Natural killer cell (primary cell): Measurements from ENCODE around the gene CSNK1G1. TPM values are rescaled to one million over a fixed set of nuclear protein-coding genes. Genes with fewer than 3 reads are reported as not detected.

Source experiments
- ATAC-seq, 3 donors: fragments of 150-1000 bp in 2 of 3; fragments of 200-7000 bp in 1 of 3; cut with Tn5 transposase; 1 replicate in 1 of 3; 2 replicates in 2 of 3; pipeline ENCODE4 v1.10.0; 2021; ENCODE audit warnings: mild to moderate bottlenecking in 2 of 3, moderate library complexity in 2 of 3
- DNase-seq, 2 donors: peaks; one replicate each; pipeline versions ENCODE4 v3.0.0 to v3.0.0-alpha.2; 2013 to 2021; ENCODE audit warnings: mixed read lengths in 1 of 2
- H3K27ac ChIP-seq: one replicate; pipeline ENCODE4 v1.5.1; 2013; ENCODE audit warnings: mild to moderate bottlenecking, low read length
- H3K27me3 ChIP-seq: one replicate; pipeline ENCODE4 v1.6.1; 2013; ENCODE audit warnings: low read length; ENCODE audit not compliant: control insufficient read depth, insufficient read depth
- H3K36me3 ChIP-seq: one replicate; pipeline ENCODE4 v1.6.1; 2013; ENCODE audit warnings: low read length; ENCODE audit not compliant: control insufficient read depth, insufficient read depth
- H3K4me1 ChIP-seq: one replicate; pipeline ENCODE4 v1.6.1; 2013; ENCODE audit warnings: low read length; ENCODE audit not compliant: control insufficient read depth, insufficient read depth
- H3K4me3 ChIP-seq: one replicate; pipeline ENCODE4 v1.5.1; 2013; ENCODE audit warnings: low read length
- H3K9me3 ChIP-seq: one replicate; pipeline ENCODE4 v1.6.1; 2013; ENCODE audit warnings: low read length; ENCODE audit not compliant: control insufficient read depth, insufficient read depth
- H3K27ac Mint-ChIP-seq, 2 donors: one replicate each; pipeline ENCODE4 v1.8.0; 2022; ENCODE audit warnings: mild to moderate bottlenecking in 2 of 2, mixed read lengths in 2 of 2, moderate library complexity in 1 of 2
- H3K27me3 Mint-ChIP-seq, 2 donors: one replicate each; pipeline ENCODE4 v1.8.0; 2022; ENCODE audit warnings: low read depth in 2 of 2, mixed read lengths in 2 of 2
- H3K36me3 Mint-ChIP-seq: one replicate; pipeline ENCODE4 v1.8.0; 2022; ENCODE audit warnings: mixed read lengths
- H3K4me1 Mint-ChIP-seq, 2 donors: one replicate each; pipeline ENCODE4 v1.8.0; 2022; ENCODE audit warnings: mixed read lengths in 2 of 2
- H3K4me3 Mint-ChIP-seq: one replicate; pipeline ENCODE4 v1.8.0; 2022; ENCODE audit warnings: mild to moderate bottlenecking, moderate library complexity, mixed read lengths
- H3K9me3 Mint-ChIP-seq, 2 donors: one replicate each; pipeline ENCODE4 v1.8.0; 2022; ENCODE audit warnings: mixed read lengths in 2 of 2
- CTCF ChIP-seq: fragments of 200-600 bp; IDR thresholded peaks from one replicate; pipeline ENCODE4 v1.8.0; 2022; ENCODE audit warnings: antibody characterized with exemption
- WGBS: methylation state at CpG from one replicate; pipeline ENCODE4 v1.1.7; 2013; ENCODE audit warnings: missing lambda C conversion rate; ENCODE audit not compliant: insufficient coverage; 5-methylcytosine and 5-hydroxymethylcytosine counted together
- intact Hi-C: fragments of 100-400 bp; cut with micrococcal nuclease; formaldehyde crosslinking; loops from one replicate; pipeline ENCODE4 v1.14.2; 2022
- total RNA-seq, 4 donors: library from RNA; stranded (reverse); fragments of 120-200 nt in 1 of 4; gene quantifications; one replicate each; pipeline versions ENCODE4 v1.2.3 to v1.2.4, GENCODE V29; 2013 to 2022

CSNK1G1 gene
- total RNA-seq, 3 donors from 2014 or later (not counting 1 experiment from before 2014, with no cell fraction given) = 26.2 to 36.8 (median 34.0) TPM

- H3K27me3 ChIP-seq = no peaks in the 10 kb centered on the region
- no peak overlapping the region for H3K4me3 ChIP-seq
- DNase-seq (no peak), ATAC-seq (no peak)
- Mint-ChIP-seq H3K36me3 (peaks cover 2% of the 10 kb centered on the region), H3K4me1 (peaks cover 0 to 10% of the 10 kb centered on the region in 2 donors), H3K27ac (peak overlapping the region in 1 of 2 donors; percentile 3), H3K4me3 (no peak overlapping the region), H3K27me3 (no peaks in the 10 kb centered on the region), H3K9me3 (no peaks in the 10 kb centered on the region)
- TF ChIP-seq CTCF = no peak
- 86% methylated on average over 2 of the region's 2 CpGs for WGBS
- peaks cover 3% of the 10 kb centered on the region for H3K36me3 ChIP-seq
- intact Hi-C loops = no loop called here
- H3K4me1 ChIP-seq = no peaks in the 10 kb centered on the region
- H3K9me3 ChIP-seq = no peaks in the 10 kb centered on the region
- H3K27ac ChIP-seq = no peak overlapping the region
These were observed 50.7 kb downstream of the CSNK1G1 start for GRCh38 chr15:64305261-64305660.

DNA sequence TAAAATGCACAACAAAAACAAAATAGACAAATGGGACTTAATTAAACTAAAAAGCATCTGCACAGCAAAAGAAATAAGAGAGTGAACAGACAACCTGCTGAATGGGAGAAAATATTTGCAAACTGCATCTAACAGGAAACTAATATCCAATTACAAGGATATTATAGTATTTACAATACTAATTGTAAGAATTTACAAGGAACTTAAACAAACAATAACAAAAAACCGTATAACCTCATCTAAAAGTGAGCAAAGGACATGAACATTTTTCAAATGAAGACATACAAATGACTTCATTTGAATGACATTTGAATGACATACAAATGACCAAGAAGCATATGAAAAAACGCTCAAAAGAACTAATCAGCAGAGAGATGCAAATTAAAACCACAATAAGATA, 66.4 kb downstream of the CSNK1G1 start:
- Mint-ChIP-seq H3K27me3 (no peaks in the 10 kb centered on the region), H3K9me3 (no peaks in the 10 kb centered on the region), H3K4me3 (no peak overlapping the region), H3K36me3 (no peaks in the 10 kb centered on the region), H3K4me1 (peaks cover 24% of the 10 kb centered on the region in 2 donors), H3K27ac (no peak overlapping the region)
- no peak for DNase-seq
- H3K9me3 ChIP-seq = no peaks in the 10 kb centered on the region
- no CpG with 5 or more reads among the region's 2 CpGs for WGBS
- no peak for ATAC-seq
- no peak overlapping the region for H3K4me3 ChIP-seq
- TF ChIP-seq CTCF = no peak
- H3K36me3 ChIP-seq = no peaks in the 10 kb centered on the region
- intact Hi-C loops = no loop called here
- H3K4me1 ChIP-seq = no peaks in the 10 kb centered on the region
- H3K27me3 ChIP-seq = no peaks in the 10 kb centered on the region
- no peak overlapping the region for H3K27ac ChIP-seq

DNA sequence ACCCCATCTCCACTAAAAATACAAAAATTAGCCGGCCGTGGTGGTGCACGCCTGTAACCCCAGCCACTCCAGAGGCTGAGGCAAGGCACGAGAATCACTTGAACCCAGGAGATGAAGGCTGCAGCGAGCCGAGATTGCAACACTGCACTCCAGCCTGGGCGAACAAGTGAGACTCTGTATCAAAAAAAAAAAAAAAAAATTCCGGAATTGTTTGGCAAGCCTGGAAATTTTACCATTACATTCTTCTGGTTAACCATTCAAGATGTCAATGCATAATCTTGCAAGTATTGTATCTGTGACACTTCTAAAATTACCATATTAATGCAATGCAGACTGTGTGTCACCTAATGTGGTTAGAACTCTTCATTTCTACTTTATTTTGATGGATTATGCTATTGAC, 67.0 kb downstream of the CSNK1G1 start:
- Mint-ChIP-seq H3K4me3 (no peak overlapping the region), H3K9me3 (no peaks in the 10 kb centered on the region), H3K27me3 (no peaks in the 10 kb centered on the region), H3K36me3 (no peaks in the 10 kb centered on the region), H3K27ac (no peak overlapping the region), H3K4me1 (peaks cover 24 to 26% of the 10 kb centered on the region in 2 donors)
- H3K36me3 ChIP-seq = no peaks in the 10 kb centered on the region
- no peaks in the 10 kb centered on the region for H3K4me1 ChIP-seq
- no peak for TF ChIP-seq CTCF
- H3K27me3 ChIP-seq = no peaks in the 10 kb centered on the region
- DNase-seq = no peak
- no peaks in the 10 kb centered on the region for H3K9me3 ChIP-seq
- WGBS = 97% methylated on average over 8 of the region's 8 CpGs
- no peak overlapping the region for H3K4me3 ChIP-seq
- intact Hi-C loops = no loop called here
- no peak overlapping the region for H3K27ac ChIP-seq
- ATAC-seq = no peak

DNA sequence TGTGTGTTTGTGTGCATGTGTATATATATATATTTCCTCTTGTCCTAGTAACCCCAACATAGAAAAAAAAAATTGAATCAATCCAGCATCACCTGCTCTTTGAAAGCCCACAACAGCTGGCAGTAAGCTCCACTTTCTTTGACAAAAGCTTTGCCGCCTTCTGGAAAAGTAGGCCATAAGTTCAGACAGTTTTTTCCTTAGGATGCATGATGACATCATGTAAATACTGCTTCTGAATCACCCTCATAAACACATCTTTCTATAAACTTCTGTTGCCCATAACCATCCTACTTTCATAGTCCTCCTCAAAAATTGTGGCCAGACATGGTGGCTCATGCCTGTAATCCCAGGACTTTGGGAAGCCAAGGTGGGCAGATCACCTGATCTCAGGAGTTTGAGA, 67.4 kb downstream of the CSNK1G1 start:
- no peak overlapping the region for H3K27ac ChIP-seq
- no peaks in the 10 kb centered on the region for H3K4me1 ChIP-seq
- Mint-ChIP-seq H3K4me1 (peaks cover 24 to 30% of the 10 kb centered on the region in 2 donors), H3K27me3 (no peaks in the 10 kb centered on the region), H3K27ac (no peak overlapping the region), H3K4me3 (no peak overlapping the region), H3K36me3 (no peaks in the 10 kb centered on the region), H3K9me3 (no peaks in the 10 kb centered on the region)
- H3K27me3 ChIP-seq = no peaks in the 10 kb centered on the region
- intact Hi-C loops = no loop called here
- DNase-seq (no peak), ATAC-seq (no peak)
- 95% methylated on average over 1 of the region's 1 CpG for WGBS
- H3K4me3 ChIP-seq = no peak overlapping the region
- no peaks in the 10 kb centered on the region for H3K9me3 ChIP-seq
- no peaks in the 10 kb centered on the region for H3K36me3 ChIP-seq
- no peak for TF ChIP-seq CTCF
